Testis (tissue), 3 donors: ENCODE measurements around the gene FAM107B. TPM values are rescaled to one million over a fixed set of nuclear protein-coding genes. Genes with fewer than 3 reads are reported as not detected.

ENCODE experiments used
- DNase-seq: peaks from one replicate; pipeline ENCODE4 v3.0.0-alpha.2; 2019
- H3K27ac ChIP-seq, 2 donors: fragments of 200-600 bp; sonication (generic); one replicate each; pipeline ENCODE4 v1.5.1; 2019
- H3K27me3 ChIP-seq: fragments of 200-600 bp; sonication (generic); one replicate; pipeline ENCODE4 v1.5.1; 2019
- H3K36me3 ChIP-seq: fragments of 200-600 bp; sonication (generic); one replicate; pipeline ENCODE4 v1.5.1; 2017; ENCODE audit warnings: low read depth; ENCODE audit errors: missing control alignments
- H3K4me1 ChIP-seq: fragments of 200-600 bp; sonication (generic); one replicate; pipeline ENCODE4 v1.5.1; 2019
- H3K4me3 ChIP-seq, 2 donors: fragments of 200-600 bp; sonication (generic); one replicate each; pipeline ENCODE4 v1.5.1; 2017 to 2019
- H3K9me3 ChIP-seq: fragments of 200-600 bp; sonication (generic); one replicate; pipeline ENCODE4 v1.5.1; 2017
- POLR2A ChIP-seq: fragments of 450-650 bp; IDR thresholded peaks from one replicate; pipeline ENCODE4 v1.6.1; 2017; ENCODE audit warnings: antibody characterized with exemption, mild to moderate bottlenecking, moderate library complexity
- WGBS, 2 donors: methylation state at CpG; one replicate each; pipeline ENCODE4 v1.1.5; 2018; 5-methylcytosine and 5-hydroxymethylcytosine counted together
- intact Hi-C: fragments of 100-400 bp; cut with DNase I; formaldehyde crosslinking; loops from one replicate; pipeline ENCODE4 v1.15.1; 2023; ENCODE audit warnings: low total_unique reads
- polyA plus RNA-seq: library from polyadenylated mRNA; stranded (reverse); fragments of 350-450 nt; fragmentation: Illumina TruSeq; extraction: RNeasy Lipid Tissue Mini Kit (QIAGEN cat#74804); gene quantifications from one replicate; pipeline ENCODE4 v1.2.3, GENCODE V29; 2014; ENCODE audit warnings: low read depth, low replicate concordance; ENCODE audit not compliant: insufficient read depth
- total RNA-seq, 2 donors: library from RNA; depleted of rRNA; stranded (reverse); fragments of >200 nt; gene quantifications; one replicate each; pipeline ENCODE4 v1.2.3, GENCODE V29; 2016
- TF ChIP-seq, protein P1 (sequence below), 3 experiments: fragments of 450-650 bp in 2 of 3; fragments of 200-600 bp in 1 of 3; sonication (generic) in 1 of 3; IDR thresholded peaks; one replicate each; pipeline ENCODE4 v1.5.1; 2016 to 2019; ENCODE audit warnings: antibody characterized with exemption in 3 of 3, mild to moderate bottlenecking in 2 of 3, moderate library complexity in 1 of 3

Gene FAM107B
- total and polyA plus RNA-seq, 3 donors from 2014 or later = 71.7 to 89.5 (median 82.8) TPM

DNA sequence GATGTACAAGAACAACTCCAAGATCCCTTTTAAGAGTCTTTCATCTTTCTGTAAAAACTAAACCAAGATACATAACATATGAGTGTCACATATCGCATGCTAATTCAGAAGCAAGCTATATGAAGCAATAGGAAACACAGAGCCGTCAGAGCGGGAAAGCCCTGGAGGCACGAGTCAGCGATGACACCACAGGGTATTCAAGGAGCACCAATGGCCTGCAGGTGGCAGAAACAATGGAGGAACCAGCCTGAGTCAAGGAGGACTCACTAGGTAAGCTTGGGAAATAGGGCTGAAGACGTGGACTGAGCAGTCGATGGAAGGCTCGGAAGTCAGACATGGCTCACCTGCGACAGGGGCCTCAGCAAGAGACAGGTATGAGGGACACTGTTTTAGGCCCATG lies 214.4 kb downstream of the FAM107B start:
- DNase-seq = no peak
- Histone ChIP-seq H3K9me3 (no peaks in the 10 kb centered on the region), H3K36me3 (no peaks in the 10 kb centered on the region), H3K27me3 (no peaks in the 10 kb centered on the region), H3K4me3 (no peak overlapping the region), H3K27ac (no peak overlapping the region), H3K4me1 (no peaks in the 10 kb centered on the region)
- intact Hi-C loops = no loop called here
- 90 to 95% methylated on average over 9 of the region's 9 CpGs for WGBS, 2 donors
- TF ChIP-seq, protein P1, sequence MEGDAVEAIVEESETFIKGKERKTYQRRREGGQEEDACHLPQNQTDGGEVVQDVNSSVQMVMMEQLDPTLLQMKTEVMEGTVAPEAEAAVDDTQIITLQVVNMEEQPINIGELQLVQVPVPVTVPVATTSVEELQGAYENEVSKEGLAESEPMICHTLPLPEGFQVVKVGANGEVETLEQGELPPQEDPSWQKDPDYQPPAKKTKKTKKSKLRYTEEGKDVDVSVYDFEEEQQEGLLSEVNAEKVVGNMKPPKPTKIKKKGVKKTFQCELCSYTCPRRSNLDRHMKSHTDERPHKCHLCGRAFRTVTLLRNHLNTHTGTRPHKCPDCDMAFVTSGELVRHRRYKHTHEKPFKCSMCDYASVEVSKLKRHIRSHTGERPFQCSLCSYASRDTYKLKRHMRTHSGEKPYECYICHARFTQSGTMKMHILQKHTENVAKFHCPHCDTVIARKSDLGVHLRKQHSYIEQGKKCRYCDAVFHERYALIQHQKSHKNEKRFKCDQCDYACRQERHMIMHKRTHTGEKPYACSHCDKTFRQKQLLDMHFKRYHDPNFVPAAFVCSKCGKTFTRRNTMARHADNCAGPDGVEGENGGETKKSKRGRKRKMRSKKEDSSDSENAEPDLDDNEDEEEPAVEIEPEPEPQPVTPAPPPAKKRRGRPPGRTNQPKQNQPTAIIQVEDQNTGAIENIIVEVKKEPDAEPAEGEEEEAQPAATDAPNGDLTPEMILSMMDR (IDR thresholded peaks at IDR 0.05) = no peak
- no peak for TF ChIP-seq POLR2A

DNA sequence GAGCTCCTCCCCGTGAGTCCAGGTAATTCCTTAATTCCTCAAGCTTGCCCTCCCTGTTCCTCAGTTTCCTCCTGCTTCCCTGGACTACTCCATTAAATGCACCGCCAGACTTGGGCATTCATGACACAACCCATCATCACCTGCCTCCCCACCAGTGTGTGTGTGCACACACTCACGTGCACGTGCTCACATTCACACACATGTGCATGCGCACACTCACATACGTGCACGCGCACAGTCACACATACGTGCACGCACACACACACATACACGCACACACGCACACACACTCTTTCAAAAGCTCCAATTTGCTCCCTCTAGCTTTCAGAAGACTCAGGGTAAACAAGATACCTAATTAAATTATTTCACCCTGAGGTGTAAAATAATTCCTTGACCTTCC lies 216.7 kb downstream of the FAM107B start:
- H3K4me1 ChIP-seq = no peaks in the 10 kb centered on the region
- H3K9me3 ChIP-seq = no peaks in the 10 kb centered on the region
- TF ChIP-seq, protein P1 (IDR thresholded peaks at IDR 0.05) = no peak
- no peak for TF ChIP-seq POLR2A
- intact Hi-C loops = no loop called here
- H3K4me3 ChIP-seq = no peak overlapping the region
- H3K27ac ChIP-seq = no peak overlapping the region
- H3K36me3 ChIP-seq = no peaks in the 10 kb centered on the region
- 96% methylated on average over 12 of the region's 12 CpGs for WGBS, 2 donors
- DNase-seq = no peak
- H3K27me3 ChIP-seq = no peaks in the 10 kb centered on the region

DNA sequence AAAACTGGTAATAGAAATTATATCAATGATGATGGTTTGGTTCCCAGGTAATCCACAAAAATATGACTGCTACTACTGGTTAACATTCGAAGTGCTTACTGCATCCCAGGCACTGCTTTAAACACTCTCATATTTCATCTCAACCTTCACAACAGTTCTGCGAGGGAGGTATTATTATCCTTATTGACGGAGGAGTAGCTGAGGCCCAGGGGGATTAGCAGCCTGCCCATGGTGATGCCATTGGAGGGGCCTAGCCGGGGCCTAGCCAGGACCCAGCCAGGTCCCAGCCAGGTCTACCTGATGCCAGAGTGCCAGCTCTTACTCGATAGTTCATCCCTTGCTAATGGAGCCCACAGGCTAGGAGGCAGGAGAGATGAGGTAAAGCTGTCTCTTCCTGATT lies 217.1 kb downstream of the FAM107B start:
- no peaks in the 10 kb centered on the region for H3K27me3 ChIP-seq
- H3K9me3 ChIP-seq = no peaks in the 10 kb centered on the region
- no peak overlapping the region for H3K27ac ChIP-seq
- no peak overlapping the region for H3K4me3 ChIP-seq
- DNase-seq = no peak
- TF ChIP-seq, protein P1 (IDR thresholded peaks at IDR 0.05) = no peak
- no peak for TF ChIP-seq POLR2A
- WGBS, 2 donors = 91 to 97% methylated on average over 5 of the region's 5 CpGs
- H3K4me1 ChIP-seq = no peaks in the 10 kb centered on the region
- H3K36me3 ChIP-seq = no peaks in the 10 kb centered on the region
- intact Hi-C loops = no loop called here

DNA sequence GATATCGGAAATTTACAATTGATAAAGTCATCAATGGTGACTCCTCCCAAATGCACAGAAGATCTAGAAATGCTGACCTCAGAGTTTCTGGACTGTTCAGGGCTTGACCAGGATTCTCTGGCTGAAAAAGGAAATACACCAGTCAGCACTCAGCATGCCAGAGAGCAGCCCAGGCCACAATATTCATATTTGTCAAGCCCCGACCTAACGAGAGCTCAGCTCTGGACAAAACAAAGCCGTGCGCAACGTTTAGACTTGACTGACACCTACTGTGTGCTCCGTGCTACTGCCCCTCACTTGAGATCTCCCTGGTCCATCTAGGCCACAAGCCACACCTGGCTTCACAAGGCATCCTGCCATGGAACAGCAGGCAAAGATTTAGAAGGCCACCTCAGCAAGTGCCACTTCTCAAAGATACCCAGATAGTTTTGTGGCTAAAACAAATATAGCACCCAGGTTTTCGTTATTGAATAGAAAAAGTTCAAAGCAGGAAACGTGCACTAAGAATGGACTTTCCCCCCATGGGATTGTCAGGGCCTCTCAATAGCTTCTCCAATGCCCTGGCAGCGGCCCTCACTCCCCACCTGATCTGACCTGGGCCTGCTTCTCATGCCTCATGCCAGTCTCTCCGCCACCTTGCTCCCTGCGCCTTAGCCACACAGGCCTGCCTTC lies 218.3 kb downstream of the FAM107B start:
- intact Hi-C loops = no loop called here
- no peak for DNase-seq
- no peak for TF ChIP-seq POLR2A
- TF ChIP-seq, protein P1 (IDR thresholded peaks at IDR 0.05) = no peak
- Histone ChIP-seq H3K4me1 (no peaks in the 10 kb centered on the region), H3K4me3 (no peak overlapping the region), H3K27me3 (no peaks in the 10 kb centered on the region), H3K36me3 (no peaks in the 10 kb centered on the region), H3K9me3 (no peaks in the 10 kb centered on the region), H3K27ac (no peak overlapping the region)
- 83 to 86% methylated on average over 12 of the region's 12 CpGs for WGBS, 2 donors

DNA sequence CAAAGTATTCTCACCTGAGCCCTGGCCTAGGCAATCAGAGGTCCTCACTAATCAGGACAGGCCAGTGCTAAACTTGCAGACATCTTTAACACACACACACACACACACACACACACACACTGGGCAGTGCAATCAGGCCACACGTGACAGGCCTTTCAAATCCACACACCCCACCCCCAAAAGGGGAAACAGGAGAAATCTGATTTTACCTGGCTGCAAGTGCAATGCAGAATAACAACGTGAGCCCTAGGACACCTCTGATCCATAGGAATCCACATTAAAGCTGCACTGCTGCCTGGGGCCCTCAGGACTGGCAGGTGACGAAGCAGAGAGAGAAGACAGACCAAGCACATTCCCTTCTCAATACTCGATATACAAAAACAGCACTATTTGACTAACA lies 218.9 kb downstream of the FAM107B start:
- no peak for DNase-seq
- intact Hi-C loops = no loop called here
- 79 to 87% methylated on average over 3 to 4 of the region's 4 CpGs for WGBS, 2 donors
- Histone ChIP-seq H3K27me3 (no peaks in the 10 kb centered on the region), H3K4me3 (no peak overlapping the region), H3K27ac (no peak overlapping the region), H3K9me3 (no peaks in the 10 kb centered on the region), H3K4me1 (no peaks in the 10 kb centered on the region), H3K36me3 (no peaks in the 10 kb centered on the region)
- TF ChIP-seq POLR2A = no peak
- TF ChIP-seq, protein P1 (IDR thresholded peaks at IDR 0.05) = no peak
